Retina (tissue), 1 donor: ENCODE results near the gene LARP4B.
"Not testable (repeated sequence)": the region's sequence is repeated elsewhere in the genome, so short reads cannot be mapped to it uniquely, and the experiment has no call there.

Experiments used
- DNase-seq: peaks from one replicate; pipeline ENCODE4 v3.0.0-alpha.2; 2016

Gene LARP4B

GRCh38 chr10:955820-956217 is 24.3 kb upstream of the LARP4B start:
- no peak for DNase-seq

- DNase-seq = no peak
These were observed 23.8 kb upstream of the LARP4B start for GRCh38 chr10:955127-955819.

DNA sequence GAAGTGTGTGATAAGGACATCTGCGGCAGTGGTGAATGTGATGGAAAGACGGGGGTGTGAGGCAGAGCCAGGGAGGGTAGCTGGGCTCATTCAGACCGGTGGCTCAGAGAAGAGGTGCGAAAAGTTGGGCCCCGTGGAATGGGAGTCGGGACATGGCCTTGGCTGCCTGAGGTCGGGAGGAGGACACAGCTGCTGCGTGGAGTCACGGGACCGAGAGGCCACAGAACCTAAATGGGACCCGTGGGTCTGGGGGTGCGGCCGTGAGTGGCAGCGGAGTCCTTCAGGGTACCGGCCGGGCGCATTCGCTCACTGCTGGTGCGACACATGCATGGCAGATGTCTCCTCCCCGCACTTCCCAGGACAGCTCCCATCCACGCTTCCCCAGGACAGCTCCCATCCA is 22.9 kb upstream of the LARP4B start:
- no peak for DNase-seq

- no peak for DNase-seq
These were observed 22.3 kb upstream of the LARP4B start for GRCh38 chr10:953836-954235.

DNA sequence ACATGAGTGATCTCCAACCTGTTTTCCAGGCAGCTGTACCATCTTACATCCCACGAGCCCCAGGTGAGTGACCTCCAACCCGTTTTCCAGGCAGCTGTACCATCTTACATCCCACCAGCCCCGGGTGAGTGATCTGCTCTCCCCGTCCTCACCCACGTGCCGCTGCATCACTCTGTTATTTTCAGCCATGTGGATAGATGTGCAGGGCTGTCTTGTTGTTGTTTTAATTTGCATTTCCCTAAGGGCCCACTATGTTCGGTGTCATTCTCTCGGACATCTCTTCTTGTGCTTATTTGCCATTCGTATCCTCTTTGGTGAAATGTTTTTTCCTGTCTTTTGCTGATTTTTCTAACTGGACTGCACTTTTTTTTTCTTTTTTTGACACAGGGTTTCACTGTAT is 17.9 kb upstream of the LARP4B start:
- no peak for DNase-seq

- no peak for DNase-seq
These were observed 16.8 kb upstream of the LARP4B start for GRCh38 chr10:948347-948746.

GRCh38 chr10:947881-948280 is 16.4 kb upstream of the LARP4B start:
- no peak for DNase-seq

DNA sequence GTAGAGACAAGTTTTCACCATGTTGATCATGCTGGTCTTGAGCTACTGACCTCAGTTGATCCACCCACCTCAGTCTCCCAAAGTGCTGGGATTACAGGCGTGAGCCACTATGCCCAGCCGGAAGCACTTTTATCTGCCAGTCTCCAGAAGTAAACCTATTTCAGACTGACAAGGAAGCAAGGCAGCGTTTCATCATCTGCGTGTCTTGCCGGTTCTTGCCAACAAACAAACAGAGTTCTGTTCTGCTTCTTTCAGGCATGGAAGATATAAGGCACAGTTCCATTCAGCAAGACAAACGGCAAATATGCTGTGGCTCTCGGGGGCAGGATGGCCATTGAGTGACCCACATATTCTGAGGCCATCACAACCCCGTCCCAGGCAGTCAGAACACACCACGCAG is 15.5 kb upstream of the LARP4B start:
- no peak for DNase-seq

DNA sequence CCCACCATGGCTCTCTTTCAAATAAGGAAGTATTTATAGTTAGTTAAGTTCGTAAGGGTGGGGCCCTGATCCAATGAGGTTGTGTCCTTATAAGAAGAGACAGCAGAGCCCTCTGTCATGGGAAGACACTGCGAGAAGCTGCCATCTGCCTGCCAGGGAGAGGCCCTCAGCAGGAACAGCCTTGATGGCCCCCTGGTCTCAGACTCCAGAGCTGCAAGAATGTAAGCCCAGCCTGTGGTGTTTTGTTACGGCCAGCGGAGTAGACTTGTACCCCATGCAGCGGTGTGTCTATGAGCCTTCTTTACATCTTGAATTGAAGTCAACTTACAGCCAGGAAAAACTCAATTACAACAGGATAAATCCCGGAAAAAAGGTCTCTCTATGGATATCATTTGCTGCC is 14.3 kb upstream of the LARP4B start:
- DNase-seq = no peak

GRCh38 chr10:944034-944831 is 12.7 kb upstream of the LARP4B start:
- no peak for DNase-seq

- no peak for DNase-seq
These were observed 12.0 kb upstream of the LARP4B start for GRCh38 chr10:943334-944033.

DNA sequence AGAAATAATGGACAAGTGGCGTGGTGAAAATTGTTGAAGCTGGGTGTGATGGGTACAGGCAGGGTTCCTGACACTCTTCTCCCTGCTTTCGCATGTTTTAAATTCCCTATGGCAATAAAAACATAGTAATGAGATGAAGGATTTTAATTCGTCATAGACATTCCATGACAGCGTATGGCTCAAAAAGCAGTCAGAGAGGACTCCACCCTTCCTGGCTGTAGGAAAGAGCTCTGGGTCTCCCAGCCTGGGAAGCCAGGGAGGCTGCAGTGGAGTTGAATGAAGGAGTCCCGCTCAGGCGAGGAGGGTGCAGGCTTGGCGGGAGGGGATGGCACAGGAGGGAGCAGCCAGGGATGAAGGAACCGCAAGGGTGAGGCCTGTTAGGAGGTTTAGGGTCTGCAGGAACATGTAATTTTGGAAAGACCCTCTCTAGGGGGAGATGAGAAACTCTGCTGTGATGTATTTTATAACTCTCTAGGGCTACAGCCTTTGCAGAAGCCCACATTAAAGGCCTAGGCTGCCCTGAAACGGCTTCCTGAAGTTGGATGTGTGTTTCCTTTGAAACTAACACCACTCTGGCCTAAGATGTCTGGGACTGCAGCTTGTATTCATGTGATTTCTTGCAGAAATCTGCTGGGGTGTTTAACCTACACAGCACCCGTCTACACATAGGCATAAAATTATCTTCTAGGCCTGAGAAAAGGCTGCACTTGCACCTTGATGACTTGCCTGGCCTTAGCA is 7.6 kb upstream of the LARP4B start:
- DNase-seq = no peak

GRCh38 chr10:934746-935406 is 3.4 kb upstream of the LARP4B start:
- no peak for DNase-seq

- not testable (repeated sequence) for DNase-seq
These were observed 2.7 kb upstream of the LARP4B start for GRCh38 chr10:934165-934564.

GRCh38 chr10:932589-932988 is 1.1 kb upstream of the LARP4B start:
- no peak for DNase-seq

- peak; percentile 47 for DNase-seq
These were observed 730 bp downstream of the LARP4B start for GRCh38 chr10:930625-931325.

DNA sequence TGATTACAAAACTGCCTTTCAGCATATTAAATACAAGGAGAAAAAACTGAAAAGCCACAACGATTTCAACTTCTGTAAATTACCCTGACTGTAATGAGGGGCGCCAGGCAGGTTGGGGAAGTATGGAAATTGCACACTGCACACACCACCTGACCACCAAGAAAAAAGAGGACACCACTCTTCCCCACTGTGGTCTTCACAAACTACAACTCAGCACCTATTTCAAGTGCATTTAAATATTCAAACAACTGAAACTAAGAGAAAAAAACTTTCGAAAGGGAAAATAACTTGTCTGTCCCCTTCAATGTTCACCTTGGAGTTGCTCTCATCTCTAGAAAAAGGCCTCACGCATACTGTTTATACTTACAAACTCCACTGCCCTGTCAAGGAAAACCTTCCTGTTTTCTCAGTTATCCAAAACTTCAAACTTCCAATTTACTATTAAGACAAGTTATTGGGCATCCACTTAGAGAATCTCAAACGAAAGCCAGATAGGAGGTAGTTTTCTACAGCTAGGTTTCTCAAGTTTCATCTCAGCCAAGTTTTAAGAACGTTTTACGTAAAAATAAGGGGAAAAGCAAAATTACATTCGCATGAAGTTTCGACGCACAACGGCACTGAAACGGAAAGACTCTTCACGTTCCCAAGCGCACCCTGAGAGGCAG is 1.4 kb downstream of the LARP4B start:
- DNase-seq = no peak

DNA sequence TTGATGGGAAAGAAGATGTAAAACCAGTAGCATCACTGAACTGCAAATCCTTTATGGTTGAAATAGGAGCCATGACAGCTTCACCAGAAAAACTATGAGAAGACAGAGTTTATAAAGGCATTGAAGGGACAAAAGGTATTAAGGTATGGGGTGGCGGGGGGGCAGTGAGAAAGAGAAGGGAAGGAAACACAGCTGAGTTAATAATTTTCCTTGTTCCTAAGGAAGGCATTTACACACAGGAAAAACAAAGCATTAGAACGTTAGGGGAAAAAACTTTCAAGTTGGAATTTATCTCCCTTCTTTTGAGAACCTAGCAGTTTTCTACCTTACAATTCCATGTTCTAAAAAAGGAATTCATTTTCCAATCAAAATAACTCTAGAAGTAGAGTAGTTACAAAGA is 4.4 kb downstream of the LARP4B start:
- DNase-seq = no peak

GRCh38 chr10:926075-926698 is 5.3 kb downstream of the LARP4B start:
- DNase-seq = no peak

- no peak for DNase-seq
These were observed 7.0 kb downstream of the LARP4B start for GRCh38 chr10:924524-924859.
